Activated CD8-positive, alpha-beta memory T cell treated with anti-CD3 and anti-CD28 coated beads, Interleukin-2, amount 50 U/mL, for 48 hours (primary cell): ENCODE data around the gene NCKAP5.
"Not testable (repeated sequence)": the region's sequence is repeated elsewhere in the genome, so short reads cannot be mapped to it uniquely, and the experiment has no call there.

Experiments used
- DNase-seq: peaks from one replicate; pipeline ENCODE4 v3.0.0-alpha.2; 2020

NCKAP5 gene

DNA sequence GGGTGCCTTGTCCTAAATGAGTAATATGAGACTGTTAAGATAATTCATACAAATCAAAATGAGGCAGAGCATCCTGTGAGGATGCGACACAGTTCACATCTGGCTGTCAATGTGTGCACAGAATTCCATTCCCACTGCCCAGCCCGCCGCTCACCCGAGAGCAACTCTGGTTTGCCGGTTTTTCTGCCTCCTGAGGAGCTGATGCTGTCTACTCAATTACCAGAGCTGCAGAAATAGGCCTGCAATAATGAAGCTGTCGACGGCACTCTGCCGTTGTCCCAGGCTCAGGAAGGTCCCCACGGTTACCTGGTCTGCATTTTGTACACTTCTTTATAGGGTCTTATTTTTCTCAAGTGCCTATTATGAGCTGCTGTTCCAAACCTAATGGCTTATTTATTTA is 842.5 kb downstream of the NCKAP5 start:
- no peak for DNase-seq

DNA sequence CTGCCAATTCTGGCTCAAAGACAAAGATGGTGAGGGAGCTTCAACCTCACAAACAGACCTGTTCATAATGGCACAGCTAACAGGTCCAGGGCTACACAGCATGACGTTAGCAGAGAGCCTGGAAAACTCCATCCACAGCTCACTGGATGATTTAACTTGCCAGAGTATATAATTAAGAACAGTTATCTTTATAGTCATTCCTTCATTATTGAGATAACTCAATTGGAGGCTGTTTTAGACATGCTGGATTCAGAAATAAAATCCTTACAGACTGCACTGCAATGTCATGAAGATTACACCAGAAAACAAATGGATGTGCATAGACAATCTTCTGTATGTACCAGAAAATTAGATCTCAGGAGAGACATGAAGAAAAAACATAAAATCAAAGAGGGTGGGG is 843.1 kb downstream of the NCKAP5 start:
- no peak for DNase-seq

- no peak for DNase-seq
These were observed 846.3 kb downstream of the NCKAP5 start for GRCh38 chr2:132721938-132722337.

GRCh38 chr2:132720393-132720792 is 847.9 kb downstream of the NCKAP5 start:
- no peak for DNase-seq

DNA sequence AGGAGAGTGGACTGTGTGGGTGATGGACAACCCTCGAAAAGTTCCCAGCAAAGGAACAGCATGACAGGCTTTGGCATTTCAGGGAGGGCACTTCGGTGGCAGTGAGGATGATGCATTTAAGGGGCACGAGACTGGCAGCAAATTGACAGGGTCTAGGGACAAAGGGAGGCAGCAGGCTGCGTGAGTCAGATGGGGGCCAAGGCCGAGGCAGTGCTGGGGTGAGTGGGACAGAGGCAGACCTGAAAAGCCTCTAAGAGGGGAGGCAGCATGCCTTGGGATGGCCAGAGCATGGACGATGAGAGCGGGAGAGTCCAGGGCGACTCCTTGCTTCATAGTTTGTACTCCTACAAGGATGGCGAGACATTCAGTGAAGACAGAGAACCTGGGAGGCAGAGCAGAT is 848.8 kb downstream of the NCKAP5 start:
- no peak for DNase-seq

GRCh38 chr2:132716954-132717353 is 851.3 kb downstream of the NCKAP5 start:
- DNase-seq: no peak

GRCh38 chr2:132715386-132716351 is 852.6 kb downstream of the NCKAP5 start:
- DNase-seq: no peak

DNA sequence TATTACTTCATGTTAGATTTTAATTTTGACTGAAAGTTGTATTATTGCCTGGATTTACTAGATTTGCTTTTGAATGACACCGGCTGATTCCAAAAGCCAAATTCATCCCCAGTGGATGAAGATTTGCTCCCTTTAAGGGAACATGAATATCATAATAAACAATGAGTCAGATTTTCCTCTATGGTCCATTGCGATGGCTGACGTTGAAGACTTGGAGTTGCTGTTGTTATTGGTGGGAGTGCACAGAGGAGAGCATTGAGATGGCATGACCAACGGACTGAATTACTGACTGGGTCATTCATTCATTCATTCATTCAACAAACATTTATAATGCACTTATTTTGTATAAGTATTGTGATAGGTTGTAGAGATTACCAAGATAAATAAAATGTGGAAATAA is 864.9 kb downstream of the NCKAP5 start:
- no peak for DNase-seq

DNA sequence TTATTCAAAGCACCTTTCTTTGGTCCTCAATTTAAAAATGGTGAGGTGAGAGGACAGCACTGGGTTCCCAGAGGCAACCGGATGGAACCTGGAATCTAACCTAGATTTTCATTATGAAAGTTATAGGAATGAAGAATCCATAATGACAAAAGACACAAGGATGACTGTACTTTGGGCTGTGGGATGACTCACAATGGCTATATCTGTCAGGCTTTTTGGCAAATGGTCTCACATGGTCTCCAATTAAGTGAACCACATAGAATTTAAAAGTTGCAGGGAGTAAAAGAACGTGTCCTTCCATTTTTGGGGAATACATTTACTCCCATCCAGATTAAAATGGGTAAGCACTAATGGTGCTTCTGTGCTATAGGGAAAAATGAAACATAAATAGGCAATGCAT is 866.5 kb downstream of the NCKAP5 start:
- no peak for DNase-seq

DNA sequence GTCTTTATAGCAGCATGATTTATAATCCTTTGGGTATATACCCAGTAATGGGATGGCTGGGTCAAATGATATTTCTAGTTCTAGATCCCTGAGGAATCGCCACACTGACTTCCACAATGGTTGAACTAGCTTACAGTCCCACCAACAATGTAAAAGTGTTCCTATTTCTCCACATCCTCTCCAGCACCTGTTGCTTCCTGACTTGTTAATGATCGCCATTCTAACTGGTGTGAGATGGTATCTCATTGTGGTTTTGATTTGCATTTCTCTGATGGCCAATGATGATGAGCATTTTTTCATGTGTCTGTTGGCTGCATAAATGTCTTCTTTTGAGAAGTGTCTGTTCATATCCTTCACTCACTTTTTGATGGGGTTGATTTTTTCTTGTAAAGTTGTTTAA is 868.5 kb downstream of the NCKAP5 start:
- DNase-seq: not testable (repeated sequence)

DNA sequence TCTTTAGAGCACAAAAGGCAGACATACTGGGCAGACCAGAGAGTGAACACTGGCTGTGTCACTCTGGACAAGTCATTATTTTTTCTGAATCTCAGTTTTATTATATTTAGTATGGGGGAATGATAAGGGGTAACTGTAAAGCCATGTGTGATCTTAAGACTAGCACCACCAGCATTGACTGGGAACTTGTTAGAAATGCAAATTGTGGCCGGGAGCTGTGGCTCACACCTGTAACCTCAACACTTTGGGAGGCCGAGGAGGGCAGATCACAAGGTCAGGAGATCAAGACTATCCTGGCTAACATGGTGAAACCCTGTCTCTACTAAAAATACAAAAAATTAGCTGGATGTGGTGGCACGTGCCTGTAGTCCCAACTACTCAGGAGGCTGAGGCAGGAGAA is 869.9 kb downstream of the NCKAP5 start:
- not testable (repeated sequence) for DNase-seq

DNA sequence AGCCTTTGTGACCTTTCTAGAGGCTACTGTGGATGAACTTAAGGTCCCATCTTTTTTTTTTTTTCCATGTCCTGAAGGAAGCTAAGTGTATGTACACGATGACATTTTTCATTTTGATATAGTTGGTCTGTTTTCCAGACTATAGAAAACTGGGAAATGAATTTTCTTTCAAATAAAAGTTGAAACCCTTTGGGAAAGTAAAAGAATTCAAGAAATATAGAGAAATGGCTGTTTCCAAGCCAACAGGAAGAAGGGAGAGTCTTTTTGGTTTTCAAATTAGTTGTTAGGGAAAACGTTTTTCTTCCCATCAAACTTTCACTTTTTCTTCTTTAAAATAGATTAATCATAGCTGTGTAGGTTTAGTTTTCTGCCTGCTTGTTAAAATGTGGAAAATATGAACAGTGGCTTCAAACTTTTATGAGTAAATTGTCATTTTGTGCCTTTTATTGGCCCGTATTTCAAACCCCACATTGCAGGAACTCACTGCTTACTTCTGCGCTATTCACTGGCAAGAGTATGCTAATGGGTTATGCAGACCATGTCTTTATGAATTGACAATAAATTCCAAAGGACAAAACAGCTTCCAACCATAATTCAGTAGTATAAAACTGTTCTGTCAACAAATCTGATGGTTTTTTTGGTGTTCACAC is 870.6 kb downstream of the NCKAP5 start:
- DNase-seq: no peak

GRCh38 chr2:132692816-132693215 is 875.4 kb downstream of the NCKAP5 start:
- no peak for DNase-seq

DNA sequence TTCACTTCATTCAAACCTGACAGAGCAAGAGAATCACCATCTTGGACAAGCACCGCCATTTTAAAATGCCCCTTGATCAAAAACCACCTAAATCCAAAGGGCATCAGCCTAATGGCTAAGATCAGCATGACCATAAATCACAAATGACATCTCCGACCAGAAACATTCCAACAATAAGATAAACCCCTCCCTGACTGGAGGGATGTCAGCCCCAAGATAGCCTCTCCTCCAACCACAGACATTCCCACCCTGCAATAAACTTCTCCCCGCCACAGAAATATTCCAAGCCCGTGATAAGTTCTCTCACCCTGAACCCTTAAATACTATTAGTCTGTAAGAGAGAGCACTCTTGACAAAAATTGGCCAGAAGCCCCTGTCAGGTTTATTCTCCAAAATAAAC is 876.7 kb downstream of the NCKAP5 start:
- no peak for DNase-seq

- no peak for DNase-seq
These were observed 877.5 kb downstream of the NCKAP5 start for GRCh38 chr2:132690664-132691303.

GRCh38 chr2:132681766-132682165 is 886.5 kb downstream of the NCKAP5 start:
- DNase-seq: no peak

GRCh38 chr2:132680544-132680943 is 887.7 kb downstream of the NCKAP5 start:
- no peak for DNase-seq

GRCh38 chr2:132678483-132678882 is 889.8 kb downstream of the NCKAP5 start:
- no peak for DNase-seq

DNA sequence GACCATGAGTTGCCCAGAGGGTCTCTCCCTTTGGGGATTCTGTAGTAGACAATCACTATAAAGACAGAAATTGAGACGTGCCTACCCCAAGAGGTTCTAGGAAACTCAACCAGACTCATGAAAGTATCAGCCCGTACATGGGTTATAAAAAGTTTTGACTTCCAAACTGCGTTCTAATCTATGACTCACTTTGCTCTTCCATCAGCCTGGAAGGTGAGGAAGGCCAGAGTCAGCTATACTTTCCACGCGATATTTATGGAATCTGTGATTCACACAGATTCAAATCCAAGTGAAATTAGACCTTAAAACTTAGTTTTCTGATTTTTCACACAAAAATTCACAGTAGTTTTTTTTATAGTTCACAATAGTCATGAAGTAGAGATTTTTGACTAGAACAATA is 890.6 kb downstream of the NCKAP5 start:
- no peak for DNase-seq

- DNase-seq: no peak
These were observed 891.3 kb downstream of the NCKAP5 start for GRCh38 chr2:132676999-132677398.

DNA sequence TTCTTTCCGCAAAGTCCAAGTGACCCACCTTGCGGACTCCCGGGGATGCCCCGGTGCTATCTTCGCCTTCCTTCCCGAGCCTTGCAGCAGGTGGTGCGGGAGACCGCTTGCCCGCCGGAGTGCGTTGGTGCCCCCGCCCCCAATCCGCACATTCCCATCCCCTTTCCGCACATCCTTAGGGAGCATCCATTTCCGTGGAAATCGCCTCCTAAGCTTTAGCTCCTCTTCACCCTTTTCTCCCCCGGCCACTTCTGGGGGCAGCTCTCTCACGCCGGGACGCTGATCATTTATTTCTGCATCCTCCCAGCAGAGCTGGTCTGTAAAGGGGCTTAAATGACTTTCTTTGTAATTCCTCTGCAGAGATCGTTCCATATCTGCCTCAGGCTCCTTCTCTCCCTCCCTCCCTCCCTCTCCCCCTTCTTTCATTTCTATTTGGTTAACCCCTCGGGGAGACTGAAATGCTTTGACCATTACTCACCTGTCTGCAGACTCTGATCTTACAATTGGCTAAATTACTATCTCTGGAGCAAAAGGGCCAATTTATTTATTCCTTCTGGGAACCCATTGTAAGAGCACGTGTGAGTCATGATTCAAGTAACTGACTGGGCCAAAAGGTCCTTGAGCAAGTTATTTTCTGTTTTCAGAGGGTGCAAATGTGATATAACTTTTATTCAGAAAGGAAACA is 897.0 kb downstream of the NCKAP5 start:
- no peak for DNase-seq

DNA sequence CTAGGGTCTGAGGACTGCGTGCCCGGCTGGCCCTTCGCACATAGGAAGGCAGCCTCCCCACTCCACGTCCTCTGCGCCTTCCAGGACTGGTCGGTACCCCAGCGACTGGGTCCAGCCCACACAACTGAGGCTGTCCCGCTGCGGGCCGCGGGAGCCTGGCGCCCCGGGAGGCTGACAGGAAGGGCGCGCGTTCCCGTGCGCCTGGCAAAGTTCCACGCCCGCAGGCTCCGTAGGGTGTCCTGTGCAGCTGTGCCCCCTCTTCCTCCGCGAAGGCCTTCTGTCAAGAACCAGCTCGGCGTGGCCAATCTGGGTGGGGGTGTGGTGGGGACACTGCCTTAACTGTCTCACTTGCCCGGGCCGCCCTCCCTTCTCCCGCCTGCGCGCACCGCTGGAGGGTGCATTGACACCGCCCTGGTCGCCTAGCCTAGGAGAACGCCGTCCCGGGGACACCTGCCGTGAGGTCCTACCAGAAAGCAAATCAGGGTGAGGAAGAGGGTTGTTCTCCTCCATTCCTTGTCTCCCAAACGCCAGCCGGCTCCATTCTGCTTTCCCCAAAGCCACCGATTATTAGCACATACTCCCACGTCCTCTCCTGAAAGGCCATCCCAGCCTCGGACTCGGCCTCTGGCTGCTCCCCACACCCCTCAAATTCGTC is 897.6 kb downstream of the NCKAP5 start:
- no peak for DNase-seq
